B cell (primary cell): ENCODE results near the gene CCNT2. TPM values are rescaled to one million over a fixed set of nuclear protein-coding genes. Genes with fewer than 3 reads are reported as not detected.

Experiments
- ATAC-seq: fragments of 200-7000 bp; cut with Tn5 transposase; one replicate; pipeline ENCODE4 v1.10.0; 2021; ENCODE audit warnings: low read depth, mild to moderate bottlenecking, moderate number of reproducible peaks, moderate library complexity
- CTCF ChIA-PET: fragments of 350-600 bp; sonication (Branson Sonifier 250); formaldehyde crosslinking; loops from one replicate; lab custom pipeline; 2021; ENCODE audit warnings: antibody characterized with exemption, inconsistent platforms; lab: Charles Lee
- POLR2A ChIA-PET: fragments of 350-600 bp; sonication (Branson Sonifier 250); formaldehyde crosslinking; loops from one replicate; lab custom pipeline; 2021; ENCODE audit warnings: antibody characterized with exemption; lab: Charles Lee
- DNase-seq: peaks from one replicate; pipeline ENCODE4 v3.0.0; 2013
- H2AFZ ChIP-seq: 2 replicates; pipeline ENCODE4 v1.6.1; 2012; ENCODE audit warnings: mild to moderate bottlenecking, low read depth, low read length; ENCODE audit not compliant: insufficient read depth, poor library complexity, severe bottlenecking
- H3K27ac ChIP-seq, 2 donors: 1 replicate in 1 of 2; 2 replicates in 1 of 2; pipeline ENCODE4 v1.5.1; 2012 to 2013; ENCODE audit warnings: low read length in 2 of 2, mild to moderate bottlenecking in 2 of 2, moderate library complexity in 1 of 2
- H3K27me3 ChIP-seq, 4 experiments: fragments of 200-600 bp in 1 of 4; sonication (generic) in 1 of 4; replicated peaks in 1 of 4; 1 replicate in 2 of 4; 2 replicates in 2 of 4; pipeline versions ENCODE4 v1.6.1 to v1.7.0; 2013 to 2016; ENCODE audit warnings: low read length in 3 of 4, mild to moderate bottlenecking in 2 of 4, mixed read lengths in 1 of 4, moderate library complexity in 1 of 4; ENCODE audit not compliant: insufficient read depth in 4 of 4, control insufficient read depth in 3 of 4; ENCODE audit errors: control extremely low read depth in 1 of 4
- H3K36me3 ChIP-seq, 2 experiments: replicated peaks in 1 of 2; 1 replicate in 1 of 2; 2 replicates in 1 of 2; pipeline versions ENCODE4 v1.6.1 to v1.7.1; 2013; ENCODE audit warnings: low read length in 1 of 2; ENCODE audit not compliant: insufficient read depth in 2 of 2, control insufficient read depth in 1 of 2; ENCODE audit errors: control extremely low read depth in 1 of 2, extremely low read depth in 1 of 2
- H3K4me1 ChIP-seq, 2 donors: fragments of 200-600 bp in 1 of 2; sonication (generic) in 1 of 2; 1 replicate in 1 of 2; 2 replicates in 1 of 2; pipeline versions ENCODE4 v1.5.1 to v1.6.1; 2013 to 2017; ENCODE audit warnings: low read length in 2 of 2; ENCODE audit not compliant: control insufficient read depth in 2 of 2, insufficient read depth in 2 of 2
- H3K4me2 ChIP-seq: replicated peaks from 2 replicates; pipeline ENCODE3; 2012; ENCODE audit warnings: mild to moderate bottlenecking, low read depth, low read length; ENCODE audit not compliant: poor library complexity, severe bottlenecking
- H3K4me3 ChIP-seq, 5 experiments: fragments of 200-600 bp in 1 of 5; sonication (generic) in 1 of 5; 1 replicate in 3 of 5; 2 replicates in 2 of 5; pipeline versions ENCODE4 v1.5.1 to v1.7.0; 2011 to 2016; ENCODE audit warnings: low read length in 4 of 5, mild to moderate bottlenecking in 4 of 5, low read depth in 2 of 5, control low read depth in 1 of 5, moderate library complexity in 1 of 5; ENCODE audit not compliant: insufficient read depth in 1 of 5; ENCODE audit errors: control extremely low read depth in 1 of 5, extremely low read depth in 1 of 5
- H3K79me2 ChIP-seq: fragments of 200-600 bp; sonication (generic); one replicate; pipeline ENCODE4 v1.6.0; 2016; ENCODE audit warnings: low read length; ENCODE audit not compliant: control insufficient read depth, insufficient read depth
- H3K9ac ChIP-seq: fragments of 200-600 bp; sonication (generic); 2 replicates; pipeline ENCODE4 v1.6.1; 2017; ENCODE audit warnings: mild to moderate bottlenecking, low read length, moderate library complexity
- H3K9me3 ChIP-seq, 3 donors: one replicate each; pipeline versions ENCODE4 v1.6.1 to v1.7.1; 2013; ENCODE audit warnings: low read length in 2 of 3; ENCODE audit not compliant: control insufficient read depth in 2 of 3, insufficient read depth in 1 of 3; ENCODE audit errors: control extremely low read depth in 1 of 3
- H4K20me1 ChIP-seq: 2 replicates; pipeline ENCODE4 v1.6.0; 2012; ENCODE audit warnings: mild to moderate bottlenecking, low read length; ENCODE audit not compliant: insufficient read depth, control insufficient read depth, poor library complexity, severe bottlenecking
- H3K27ac Mint-ChIP-seq: one replicate; pipeline ENCODE4 v1.8.0; 2021; ENCODE audit warnings: mixed read lengths
- H3K27me3 Mint-ChIP-seq: one replicate; pipeline ENCODE4 v1.8.0; 2021; ENCODE audit warnings: mixed read lengths
- H3K4me1 Mint-ChIP-seq: one replicate; pipeline ENCODE4 v1.8.0; 2021; ENCODE audit warnings: mixed read lengths
- H3K4me3 Mint-ChIP-seq: one replicate; pipeline ENCODE4 v1.8.0; 2021; ENCODE audit warnings: mixed read lengths
- H3K9me3 Mint-ChIP-seq: one replicate; pipeline ENCODE4 v1.8.0; 2022; ENCODE audit warnings: mixed read lengths; ENCODE audit not compliant: insufficient read depth
- WGBS: methylation state at CpG from one replicate; pipeline ENCODE4 v1.1.5; 2013; ENCODE audit warnings: missing lambda C conversion rate; ENCODE audit not compliant: insufficient coverage; 5-methylcytosine and 5-hydroxymethylcytosine counted together
- intact Hi-C: fragments of 100-400 bp; cut with micrococcal nuclease; formaldehyde crosslinking; loops from one replicate; pipeline ENCODE4 v1.10.0; 2022
- polyA minus RNA-seq: library from RNA; depleted of rRNA, polyadenylated mRNA; stranded (reverse); fragments of >200 nt; gene quantifications from 2 replicates; pipeline ENCODE4 v1.2.3, GENCODE V29; 2012
- polyA plus RNA-seq: library from polyadenylated mRNA; depleted of rRNA; stranded (reverse); fragments of >200 nt; gene quantifications from 2 replicates; pipeline ENCODE4 v1.2.3, GENCODE V29; 2012
- total RNA-seq, 2 donors: library from RNA; stranded (reverse); fragments of 120-200 nt in 1 of 2; gene quantifications; 1 replicate in 1 of 2; 2 replicates in 1 of 2; pipeline versions ENCODE4 v1.2.3 to v1.2.4, GENCODE V29; 2013 to 2022
- TF ChIP-seq, protein P1 (sequence below): fragments of 200-600 bp; IDR thresholded peaks from one replicate; pipeline ENCODE4 v1.8.0; 2022; ENCODE audit warnings: antibody characterized with exemption, mild to moderate bottlenecking

Gene CCNT2
- total RNA-seq: 86.7 and 91.0 TPM in 2 replicates
- total RNA-seq (2013): 56.4 TPM
- 17.4 and 27.6 TPM in 2 replicates for polyA plus RNA-seq
- 41.5 and 76.1 TPM in 2 replicates for polyA minus RNA-seq

DNA sequence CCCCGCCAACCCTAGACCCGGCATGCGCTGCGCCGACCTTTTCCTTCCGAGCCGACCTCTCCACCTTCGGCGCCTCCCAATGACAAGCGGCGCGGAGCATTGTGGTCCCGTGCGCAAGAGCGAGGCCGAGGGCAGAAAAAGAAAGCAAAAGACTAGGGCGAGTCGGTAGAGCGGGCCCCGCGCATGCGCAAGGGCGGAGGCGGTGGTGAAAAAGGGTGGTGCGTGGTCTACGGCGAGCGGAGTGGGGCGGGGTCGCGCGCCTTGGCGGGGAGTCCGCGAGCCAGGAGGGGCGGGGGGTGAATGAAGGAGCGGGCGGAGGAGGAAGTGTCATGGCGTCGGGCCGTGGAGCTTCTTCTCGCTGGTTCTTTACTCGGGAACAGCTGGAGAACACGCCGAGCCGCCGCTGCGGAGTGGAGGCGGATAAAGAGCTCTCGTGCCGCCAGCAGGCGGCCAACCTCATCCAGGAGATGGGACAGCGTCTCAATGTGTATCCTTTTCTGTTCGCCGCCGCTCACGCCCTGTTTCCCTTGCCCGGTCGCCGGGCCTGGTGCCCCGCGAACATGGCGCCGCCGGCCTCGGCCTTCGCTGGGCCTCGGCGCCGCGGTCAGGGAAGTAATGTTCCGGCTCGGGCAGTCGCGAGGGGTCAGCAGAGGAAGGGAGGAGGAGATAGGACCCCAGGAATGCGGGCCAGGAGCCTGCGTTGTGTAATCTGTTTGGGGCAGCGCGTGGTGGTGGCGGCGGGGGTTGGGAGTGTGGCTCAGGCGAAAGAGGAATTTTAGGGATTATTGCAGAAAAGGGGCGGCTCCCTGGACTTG is at the start of gene CCNT2:
CCNT2 (plus strand) TSS at position 297 of the 815 bp plus-strand sequence; CDS start at position 330, 33 bp downstream.
- no peaks in the 10 kb centered on the region for H3K27me3 Mint-ChIP-seq
- ChIA-PET POLR2A (interaction anchor here (0.6 to 1.6 kb wide), 2 partner anchors 613 to 740 kb away, joined by 3 to 8 read pairs; partner anchors contain the start of genes R3HDM1 and ZRANB3), CTCF (interaction anchor here (0.9 to 1.4 kb wide), 2 partner anchors 18 to 23 kb away, joined by 3 to 5 read pairs; no protein-coding TSS in a partner anchor)
- Histone ChIP-seq H3K27me3 (no peaks in the 10 kb centered on the region), H3K79me2 (peaks cover 68% of the 10 kb centered on the region), H3K4me3 (peak within 1 kb of the TSS; percentile 78 to 98 (median 93)), H3K9ac (peak within 1 kb of the TSS; percentile 94), H3K27ac (peak within 1 kb of the TSS; percentile 94 to 96), H4K20me1 (peaks cover 19% of the 10 kb centered on the region), H3K9me3 (no peaks in the 10 kb centered on the region), H2AFZ (peak within 1 kb of the TSS; percentile 91), H3K4me2 (peak within 1 kb of the TSS; percentile 84), H3K4me1 (peaks cover 31 to 32% of the 10 kb centered on the region in 2 donors), H3K36me3 (peaks cover 0 to 14% of the 10 kb centered on the region in 2 experiments)
- WGBS: under 1% methylated on average over 81 of the region's 83 CpGs
- peak within 1 kb of the TSS; percentile 85 for H3K4me3 Mint-ChIP-seq
- no peaks in the 10 kb centered on the region for H3K9me3 Mint-ChIP-seq
- TF ChIP-seq, protein P1, sequence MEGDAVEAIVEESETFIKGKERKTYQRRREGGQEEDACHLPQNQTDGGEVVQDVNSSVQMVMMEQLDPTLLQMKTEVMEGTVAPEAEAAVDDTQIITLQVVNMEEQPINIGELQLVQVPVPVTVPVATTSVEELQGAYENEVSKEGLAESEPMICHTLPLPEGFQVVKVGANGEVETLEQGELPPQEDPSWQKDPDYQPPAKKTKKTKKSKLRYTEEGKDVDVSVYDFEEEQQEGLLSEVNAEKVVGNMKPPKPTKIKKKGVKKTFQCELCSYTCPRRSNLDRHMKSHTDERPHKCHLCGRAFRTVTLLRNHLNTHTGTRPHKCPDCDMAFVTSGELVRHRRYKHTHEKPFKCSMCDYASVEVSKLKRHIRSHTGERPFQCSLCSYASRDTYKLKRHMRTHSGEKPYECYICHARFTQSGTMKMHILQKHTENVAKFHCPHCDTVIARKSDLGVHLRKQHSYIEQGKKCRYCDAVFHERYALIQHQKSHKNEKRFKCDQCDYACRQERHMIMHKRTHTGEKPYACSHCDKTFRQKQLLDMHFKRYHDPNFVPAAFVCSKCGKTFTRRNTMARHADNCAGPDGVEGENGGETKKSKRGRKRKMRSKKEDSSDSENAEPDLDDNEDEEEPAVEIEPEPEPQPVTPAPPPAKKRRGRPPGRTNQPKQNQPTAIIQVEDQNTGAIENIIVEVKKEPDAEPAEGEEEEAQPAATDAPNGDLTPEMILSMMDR: no peak
- DNase-seq (peak; percentile 100), ATAC-seq (peak; percentile 82)
- H3K4me1 Mint-ChIP-seq: peaks cover 48% of the 10 kb centered on the region
- intact Hi-C loops: loop anchor here (1.0 to 5.0 kb wide), 6 partner anchors 25 to 823 kb away; partner anchors contain the start of genes RAB3GAP1 and UBXN4
- H3K27ac Mint-ChIP-seq: peak within 1 kb of the TSS; percentile 94
